GM03348 (cell line): ENCODE data around the gene CCDC88C.
"Not testable (repeated sequence)": the region's sequence is repeated elsewhere in the genome, so short reads cannot be mapped to it uniquely, and the experiment has no call there.

Experiments
- DNase-seq: peaks from one replicate; pipeline ENCODE4 v3.0.0; 2012; ENCODE audit warnings: low spot score

Gene CCDC88C

DNA sequence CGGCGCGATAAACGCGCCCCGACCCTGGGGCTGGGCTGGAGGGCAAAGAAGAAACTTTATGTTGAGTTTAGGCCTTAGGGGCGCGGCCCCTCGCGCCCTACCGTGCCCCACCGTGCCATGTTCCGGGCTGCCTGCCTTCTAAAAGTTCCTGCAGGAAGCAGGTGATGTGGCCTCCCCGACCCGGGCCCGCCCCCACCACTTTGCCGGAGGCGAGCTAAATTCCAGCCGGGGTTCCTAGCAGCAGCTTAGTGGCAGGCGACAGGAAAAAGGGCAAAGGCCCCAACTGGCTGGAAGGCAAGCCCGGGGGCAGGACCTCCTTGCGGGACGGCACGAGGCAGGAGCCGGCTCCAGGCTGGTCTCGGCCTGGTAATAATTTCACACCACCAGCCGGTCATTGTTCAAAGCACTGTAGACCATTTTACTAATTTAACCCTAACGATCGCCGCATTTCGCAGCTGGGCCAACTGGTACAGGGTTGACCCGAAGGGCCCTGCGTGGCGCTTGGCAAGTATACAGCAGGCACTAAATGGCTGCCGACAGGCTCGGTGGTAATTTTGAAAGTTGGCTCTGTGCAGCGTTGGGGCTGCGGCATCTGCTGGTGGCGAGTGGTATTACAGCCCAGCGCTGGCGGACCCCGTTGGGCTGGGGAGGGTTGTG, 895 bp upstream of the CCDC88C start:
- peak; percentile 76 for DNase-seq

DNA sequence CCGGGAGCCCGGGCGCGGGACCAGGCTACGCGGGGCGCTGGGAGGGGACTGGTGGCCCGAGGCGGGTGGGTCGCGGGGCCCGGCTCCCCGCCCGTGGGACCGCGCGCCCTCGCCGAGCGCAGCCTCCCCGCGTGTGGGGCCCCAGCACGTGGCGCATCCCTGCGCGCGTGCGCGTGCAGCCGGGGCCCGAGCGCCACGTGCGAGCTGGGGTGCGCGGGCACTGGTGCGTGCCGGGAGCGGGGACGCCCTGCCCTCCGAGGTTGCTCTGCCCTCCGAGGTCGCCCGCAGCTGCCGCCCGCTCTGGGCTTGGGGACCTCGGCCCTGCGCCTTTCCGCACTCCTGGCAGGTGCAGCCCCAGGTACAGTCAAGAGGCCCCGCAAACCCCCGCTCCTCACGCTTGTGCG, 365 bp upstream of the CCDC88C start:
- no peak for DNase-seq

DNA sequence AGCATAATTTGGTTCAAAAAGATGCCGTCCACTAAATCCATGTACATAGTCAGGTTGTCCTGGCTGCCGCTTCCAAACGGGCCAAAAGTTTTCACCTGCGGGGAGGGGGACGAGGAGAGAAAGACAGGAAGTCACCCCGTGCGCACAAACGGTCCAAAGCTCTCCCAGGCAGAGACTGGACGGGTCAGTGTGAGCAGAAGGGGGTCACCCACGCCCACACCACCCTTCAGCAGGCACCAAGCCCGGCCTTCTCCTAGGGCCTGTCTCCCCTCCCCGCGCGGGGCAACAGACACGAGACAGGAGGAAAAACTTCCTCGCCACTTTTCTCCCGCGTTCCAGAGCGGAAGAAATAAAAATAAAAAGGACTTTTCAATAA, 888 bp downstream of the CCDC88C start:
- DNase-seq = no peak

DNA sequence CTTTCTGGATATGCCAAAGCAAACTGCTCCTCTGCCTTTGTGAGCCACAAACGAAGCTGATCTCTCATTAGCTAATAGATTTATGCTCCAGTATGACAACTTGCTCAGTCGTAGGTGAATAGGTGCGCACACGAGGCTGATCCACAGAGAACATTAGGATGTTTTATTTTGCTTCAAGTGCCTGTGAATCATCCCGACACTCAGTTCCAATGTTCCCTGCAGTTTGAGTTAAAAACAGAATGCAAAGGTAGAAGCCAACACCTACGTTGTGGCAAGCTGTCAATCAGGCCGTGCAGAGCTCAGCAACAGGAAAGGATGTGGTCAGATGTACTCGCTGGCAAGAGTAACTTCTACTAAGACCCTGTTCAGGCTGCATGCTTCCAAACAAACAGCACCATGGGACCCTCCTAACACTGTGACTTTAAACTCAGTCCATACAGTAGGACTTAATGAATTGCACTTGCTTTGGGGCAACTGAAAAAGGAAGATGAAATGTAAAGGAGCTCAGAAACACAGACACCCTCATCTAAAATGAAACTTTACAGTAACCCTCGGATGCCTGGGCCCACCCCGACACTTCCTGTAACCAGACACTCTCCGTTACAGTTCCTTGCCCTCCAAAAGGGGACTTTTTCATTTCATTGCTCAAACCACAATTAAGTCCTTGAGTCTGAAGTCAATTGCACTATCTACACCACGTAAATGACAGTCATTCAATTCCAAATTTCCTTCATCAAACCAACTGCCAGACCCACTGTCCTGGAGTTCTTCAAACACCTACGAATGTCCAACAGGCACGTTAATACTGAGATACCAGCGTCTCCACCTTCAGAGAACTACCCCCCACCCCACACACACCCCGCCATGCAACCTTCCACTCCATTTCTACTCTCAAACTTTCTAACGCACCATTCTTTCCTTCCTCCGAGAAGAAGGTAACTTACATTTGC, 1.6 kb downstream of the CCDC88C start:
- DNase-seq = no peak

DNA sequence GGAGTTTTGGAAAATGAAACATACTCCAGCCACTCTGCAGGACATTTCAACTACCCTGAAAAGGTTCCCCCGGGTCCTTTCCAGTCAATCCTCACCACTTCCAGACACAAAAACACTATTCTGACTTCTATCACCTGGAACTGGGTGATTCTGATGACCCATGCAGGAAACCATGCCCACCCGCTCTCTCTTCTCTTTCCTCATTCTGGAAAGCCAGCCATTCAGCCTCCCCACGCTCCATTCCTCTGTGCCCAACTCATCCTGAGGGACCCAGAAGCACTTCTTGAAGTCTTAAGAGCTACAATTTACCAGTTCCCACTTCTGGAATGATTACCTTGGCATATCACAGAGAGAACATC, 3.2 kb downstream of the CCDC88C start:
- no peak for DNase-seq

DNA sequence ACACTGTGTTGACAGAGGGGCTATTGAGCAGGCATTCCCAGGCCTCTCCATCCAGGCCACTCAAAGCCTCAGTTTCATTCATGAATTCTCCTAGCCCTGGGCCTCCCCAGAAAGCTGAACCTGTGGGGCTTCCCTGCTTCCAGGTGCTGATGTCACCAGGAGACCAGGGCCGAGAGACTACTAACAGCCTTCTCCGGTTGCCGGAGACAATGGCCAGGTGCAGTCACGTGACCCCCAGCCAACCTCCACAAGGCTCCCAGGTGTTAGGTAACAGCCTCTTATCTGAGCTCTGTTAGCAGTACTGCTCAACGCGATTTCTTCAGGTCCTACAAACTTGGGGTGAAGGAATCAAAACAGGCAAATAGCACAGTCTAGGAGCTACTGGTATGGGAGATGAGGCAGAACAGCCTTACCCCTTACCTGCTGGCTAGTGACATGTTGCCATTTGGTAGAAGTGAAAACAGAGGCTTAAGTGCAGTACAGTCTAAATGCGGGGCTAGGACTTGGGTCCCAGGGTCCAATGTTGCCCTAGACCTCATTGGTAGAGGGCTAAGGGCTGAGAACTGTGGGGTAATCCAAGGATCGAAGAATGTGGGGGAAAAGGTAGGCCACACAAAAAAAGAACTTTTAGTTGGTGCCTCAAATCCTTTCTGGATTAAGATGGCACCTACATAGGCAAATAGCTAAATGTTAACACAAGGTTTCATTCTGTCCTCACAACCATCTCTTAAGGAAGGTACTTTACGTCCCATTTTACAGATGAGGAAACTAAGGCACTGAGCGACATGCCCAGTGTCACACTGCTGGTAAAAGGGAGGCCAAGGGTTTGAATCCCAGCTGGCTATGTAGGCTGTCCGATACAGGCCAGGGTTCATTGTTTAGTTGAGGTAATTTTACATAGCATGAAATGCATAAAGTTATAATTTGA, 3.8 kb downstream of the CCDC88C start:
- DNase-seq = no peak

DNA sequence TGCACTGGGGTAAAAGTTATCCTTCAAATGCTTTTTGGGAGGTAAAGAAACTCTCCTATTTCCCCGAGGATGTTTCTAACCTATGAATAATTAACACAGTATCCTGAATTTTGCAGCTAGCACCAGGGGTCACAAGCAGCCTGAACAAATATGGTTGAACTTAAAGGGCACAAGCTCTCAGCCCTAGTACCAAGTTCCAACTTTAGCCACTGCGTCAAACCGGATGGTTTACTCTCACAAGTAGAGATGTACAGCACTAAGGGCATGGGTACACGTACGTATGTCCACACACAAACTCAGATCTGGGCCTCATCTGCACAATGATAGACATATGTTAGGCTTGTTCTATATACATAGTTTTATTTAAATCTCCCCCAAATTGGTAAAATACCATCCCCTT, 4.7 kb downstream of the CCDC88C start:
- DNase-seq = no peak

DNA sequence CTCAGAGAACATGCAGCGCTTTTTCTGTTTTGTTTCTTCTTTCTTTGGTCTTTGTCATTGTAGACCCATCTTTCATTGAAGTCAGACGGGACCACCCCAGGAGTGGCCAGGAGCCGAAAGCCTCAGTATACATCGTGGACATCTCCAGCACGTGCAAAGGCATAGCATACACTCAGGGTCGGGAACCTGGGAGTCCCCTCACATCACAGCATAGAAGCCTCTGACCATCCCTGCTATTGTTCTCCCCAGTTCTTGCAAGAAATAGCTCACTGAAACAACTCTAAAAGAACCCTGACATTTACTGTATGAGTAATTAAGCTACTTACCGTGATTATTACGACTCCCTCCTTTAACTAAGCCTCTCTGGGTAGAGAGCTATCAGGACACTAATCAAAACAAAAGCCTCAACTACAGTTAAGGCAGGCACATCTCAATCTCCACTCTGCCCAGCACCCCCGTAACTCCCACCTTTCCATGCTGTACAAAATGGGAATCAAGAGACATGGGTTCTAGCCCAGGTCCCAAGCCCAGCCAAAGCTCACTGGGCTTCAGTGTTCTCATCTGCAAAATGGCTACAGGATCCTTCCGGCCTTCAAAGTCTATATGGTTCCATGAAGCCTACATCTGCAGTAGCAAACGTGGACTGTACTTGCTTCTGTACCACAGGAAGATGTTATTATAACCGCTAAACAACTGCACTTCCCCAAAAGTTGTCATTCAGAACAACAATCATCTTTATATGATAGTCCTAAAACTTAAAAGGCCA, 6.7 kb downstream of the CCDC88C start:
- no peak for DNase-seq

DNA sequence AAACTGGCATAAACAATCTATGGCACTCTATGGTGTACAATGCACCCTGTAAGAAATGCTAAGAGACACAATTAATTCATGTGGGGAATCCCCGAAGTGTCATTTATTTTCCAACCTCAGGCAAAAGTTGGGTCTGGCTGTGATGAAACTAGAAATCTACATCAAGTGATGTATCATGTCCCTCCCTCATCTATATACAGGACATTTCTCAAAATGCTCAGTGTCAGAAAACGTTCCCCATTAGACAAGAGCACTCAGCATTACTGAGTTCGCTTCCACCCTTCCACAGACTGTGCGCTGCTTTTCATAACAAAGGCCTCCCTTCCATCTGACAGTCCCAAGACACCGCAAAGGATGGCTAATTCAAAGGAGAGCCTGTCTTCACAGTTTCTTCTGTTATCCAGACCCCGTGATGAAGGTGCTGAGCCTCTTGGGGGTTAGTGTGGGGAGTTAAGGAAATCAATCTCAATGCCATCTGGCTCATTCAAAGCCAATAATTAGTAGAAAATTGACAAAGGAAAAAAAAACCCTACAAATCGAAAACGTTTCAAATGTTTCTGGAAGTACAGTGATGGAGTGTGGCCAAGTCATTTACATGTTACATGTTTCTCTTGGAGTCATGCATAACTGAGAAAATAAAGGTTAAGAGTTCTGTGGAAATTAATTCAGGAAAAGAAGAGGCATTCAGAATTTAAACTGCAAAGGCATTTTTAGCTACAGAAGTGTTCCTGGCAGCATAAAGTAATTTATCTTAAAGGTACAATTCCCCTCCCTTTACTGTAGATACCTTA, 7.5 kb downstream of the CCDC88C start:
- no peak for DNase-seq

DNA sequence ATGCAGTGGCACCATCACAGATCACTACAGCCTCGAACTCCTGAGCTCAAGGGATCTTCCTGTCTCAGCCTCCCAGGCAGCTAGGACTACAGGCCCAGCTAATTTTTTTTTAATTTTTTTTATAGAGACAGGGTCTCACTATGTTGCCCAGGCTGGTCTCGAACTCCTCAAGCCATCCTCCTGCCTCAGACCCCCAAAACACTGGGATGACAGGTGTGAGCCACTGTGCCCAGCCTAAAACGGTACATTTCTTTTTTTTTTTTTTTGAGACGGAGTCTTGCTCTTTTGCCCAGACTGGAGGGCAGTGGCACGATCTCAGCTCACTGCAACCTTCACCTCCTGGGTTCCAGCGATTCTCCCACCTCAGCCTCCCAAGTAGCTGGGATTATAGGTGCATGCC, 8.4 kb downstream of the CCDC88C start:
- DNase-seq = not testable (repeated sequence)

DNA sequence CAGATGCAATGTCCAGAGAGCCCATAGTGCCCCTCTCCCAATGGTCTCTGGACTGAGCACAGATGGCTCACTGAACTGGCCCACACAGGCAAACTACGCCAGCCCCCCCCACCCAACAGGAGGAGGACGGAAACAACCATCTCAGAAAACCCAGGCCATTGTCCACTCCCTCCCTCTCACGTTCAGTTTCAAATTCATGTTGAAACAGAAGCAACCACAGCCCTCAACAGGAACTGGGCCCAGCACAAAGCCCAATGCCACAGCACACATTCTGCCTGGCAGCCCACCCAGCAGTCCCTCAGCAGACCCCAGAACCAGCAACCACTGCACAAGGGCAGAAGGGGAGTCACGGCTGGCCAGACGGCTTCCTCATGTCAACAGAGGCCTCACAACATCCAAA, 10.6 kb downstream of the CCDC88C start:
- no peak for DNase-seq

DNA sequence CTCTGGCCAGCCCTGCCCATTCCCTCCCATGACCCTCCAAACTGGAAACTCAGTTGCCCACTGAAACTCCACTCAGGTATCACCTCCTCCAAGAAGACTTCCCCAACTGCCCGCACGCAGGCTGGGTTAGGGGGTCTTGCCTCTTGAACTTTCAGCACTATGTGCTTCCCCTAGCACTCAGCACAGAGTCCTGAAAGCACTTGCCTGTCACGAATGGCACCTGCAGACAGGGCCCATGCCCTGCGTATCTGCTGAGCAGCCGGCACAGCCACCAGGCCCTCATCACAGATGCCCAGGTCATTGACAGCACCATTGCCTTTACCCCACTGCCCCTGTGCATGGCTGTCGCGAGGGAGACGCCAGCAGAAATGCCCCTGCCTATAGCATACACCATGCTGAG, 11.2 kb downstream of the CCDC88C start:
- DNase-seq = no peak

DNA sequence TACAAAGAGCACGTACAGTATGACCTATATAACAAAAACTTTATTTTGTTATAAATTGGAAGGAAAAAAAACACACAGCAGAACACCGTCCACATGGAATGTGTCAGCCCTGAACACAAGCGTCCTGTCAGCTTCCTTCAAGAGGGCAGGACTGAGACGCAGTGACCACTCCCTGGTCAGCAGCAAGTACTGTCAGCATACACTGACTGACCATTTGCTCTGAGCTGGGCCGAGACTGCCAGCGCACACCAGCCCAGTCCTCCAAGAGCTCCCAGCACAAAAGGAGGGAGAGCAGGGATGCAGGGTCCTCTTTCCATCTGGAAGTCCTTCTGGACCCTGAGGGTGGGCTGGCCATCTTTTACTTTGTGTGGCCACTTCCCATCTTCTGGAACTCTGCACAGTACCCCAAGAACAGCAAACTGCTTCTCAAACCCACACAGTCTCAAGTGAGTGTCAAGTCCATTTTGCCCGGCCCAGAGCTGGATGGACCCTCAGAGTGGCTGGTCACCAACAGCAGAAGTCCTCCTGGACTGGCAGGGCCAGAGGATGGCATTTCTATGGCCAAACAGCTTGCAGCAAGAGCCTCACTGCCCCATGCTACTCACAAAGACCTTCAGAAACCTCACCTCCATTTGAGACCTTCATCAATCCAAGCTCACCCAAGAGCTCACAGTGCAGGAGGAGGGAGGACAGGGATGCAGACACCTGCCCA, 11.7 kb downstream of the CCDC88C start:
- no peak for DNase-seq

DNA sequence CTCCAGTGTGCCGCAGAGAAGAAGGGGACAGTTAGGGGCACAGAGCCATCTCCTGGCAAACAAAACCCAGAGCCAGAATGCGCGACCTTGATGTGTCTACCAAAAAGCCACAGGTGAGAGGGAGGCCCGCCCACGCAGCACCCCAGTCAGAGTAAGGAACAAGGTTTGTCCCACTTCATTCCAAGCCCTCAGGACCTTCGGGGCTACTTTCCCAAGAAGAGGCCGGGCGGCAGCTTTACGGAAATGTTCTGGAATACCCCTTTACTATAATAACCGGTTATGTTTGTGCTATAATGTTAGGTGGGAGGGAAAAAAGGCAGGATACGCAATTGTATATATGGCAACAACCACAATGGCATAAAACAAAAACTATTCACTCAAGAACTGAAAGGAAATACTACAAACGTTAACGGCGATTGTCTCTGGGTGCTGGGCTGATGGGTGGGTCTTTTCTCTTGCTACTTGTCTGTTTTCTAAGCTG, 12.3 kb downstream of the CCDC88C start:
- DNase-seq = no peak

DNA sequence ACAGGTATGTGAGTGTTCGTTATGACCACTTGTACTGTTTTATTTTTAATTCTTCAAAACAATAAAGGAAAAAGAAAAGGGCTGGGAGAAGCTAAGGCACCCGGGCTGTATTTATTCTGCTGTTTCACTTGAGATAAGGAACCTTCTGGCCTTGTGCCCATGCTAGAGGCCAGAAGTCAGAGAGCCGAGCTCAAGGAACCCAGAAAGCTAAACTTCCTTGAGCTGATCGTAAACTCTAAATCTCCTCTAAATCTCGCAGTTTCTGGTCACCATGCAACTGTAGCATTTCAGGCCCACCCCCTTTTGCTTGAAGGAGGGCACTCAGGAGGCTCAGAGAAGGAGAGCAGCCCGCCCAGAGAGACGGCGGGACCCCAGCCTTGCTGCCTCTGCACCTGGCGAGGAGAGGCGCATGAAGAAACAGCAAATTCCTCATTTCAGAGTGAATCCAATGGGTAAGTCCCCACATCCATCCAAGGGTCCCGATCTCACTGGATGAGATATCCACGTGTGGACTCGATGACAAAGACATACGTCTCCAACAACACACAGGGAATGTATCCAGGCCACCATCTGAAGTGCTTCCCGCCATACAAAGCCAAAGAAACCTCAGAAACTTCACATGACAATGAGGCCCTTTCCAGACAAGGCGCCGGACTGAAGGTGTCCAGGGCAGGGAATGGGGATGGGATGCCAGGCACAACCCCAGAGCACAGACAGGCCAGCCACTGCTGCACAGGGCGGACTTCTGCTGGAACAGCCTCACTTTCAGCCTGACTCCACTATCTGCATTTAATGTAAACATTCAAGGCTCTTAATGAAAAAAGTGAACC, 14.6 kb downstream of the CCDC88C start:
- no peak for DNase-seq

DNA sequence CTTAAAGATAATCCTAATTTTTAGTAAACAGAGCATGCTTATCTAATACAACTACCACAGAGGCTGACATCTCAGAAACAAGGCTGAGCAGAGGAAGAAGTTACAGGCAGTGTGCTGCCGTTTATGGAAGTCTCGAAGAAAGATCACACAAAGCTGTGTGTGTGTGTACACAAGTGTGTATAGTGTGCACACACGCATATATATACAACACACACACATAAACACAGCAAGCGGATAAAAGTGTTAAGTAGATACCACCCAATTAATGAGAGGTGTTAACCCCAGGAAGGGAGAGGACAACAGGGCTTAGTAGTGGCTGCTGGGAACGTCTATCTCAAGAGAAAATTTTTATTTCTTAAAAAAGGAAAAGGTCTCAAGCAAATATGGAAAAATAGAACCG, 15.3 kb downstream of the CCDC88C start:
- DNase-seq = no peak

DNA sequence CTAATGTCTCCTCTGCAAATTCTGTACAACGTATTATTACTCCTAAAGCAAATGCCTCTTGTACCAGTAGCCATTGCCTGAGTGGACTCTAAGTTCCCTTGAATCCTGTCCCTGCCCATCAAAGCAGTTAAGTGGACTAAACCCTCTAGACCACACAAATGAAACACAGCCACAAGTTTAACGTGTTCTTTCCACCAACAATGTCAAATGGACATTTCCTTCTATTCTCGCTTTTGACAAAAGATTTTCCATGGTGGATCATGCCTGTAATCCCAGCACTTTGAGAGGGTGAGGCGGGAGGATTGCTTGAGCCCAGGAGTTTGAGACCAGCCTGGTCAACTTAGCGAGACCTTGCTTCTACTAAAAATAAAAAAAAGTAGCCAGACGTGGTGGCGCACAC, 15.9 kb downstream of the CCDC88C start:
- DNase-seq = no peak

DNA sequence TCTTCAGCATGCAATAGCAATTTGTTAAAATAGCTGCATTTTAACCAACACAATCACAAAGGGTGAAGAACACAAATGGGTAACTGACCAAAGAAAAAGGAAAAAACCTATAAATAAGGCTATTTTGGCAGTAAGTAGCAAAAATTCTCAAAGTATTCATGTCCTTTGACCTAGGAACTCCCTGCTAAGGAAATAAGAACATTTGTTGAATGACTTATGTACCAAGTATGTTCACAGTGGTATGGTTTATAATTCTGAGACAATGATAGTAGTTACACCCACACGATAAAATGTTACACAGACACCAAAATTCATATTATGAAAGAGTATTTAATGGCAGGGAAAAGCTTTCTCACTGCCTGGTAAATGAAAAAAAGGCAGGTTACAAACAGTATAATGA, 16.9 kb downstream of the CCDC88C start:
- no peak for DNase-seq
